ENCODE measurements around the gene SLC2A5. TPM values are rescaled to one million over a fixed set of nuclear protein-coding genes. Genes with fewer than 3 reads are reported as not detected.

SLC2A5 gene, protein sequence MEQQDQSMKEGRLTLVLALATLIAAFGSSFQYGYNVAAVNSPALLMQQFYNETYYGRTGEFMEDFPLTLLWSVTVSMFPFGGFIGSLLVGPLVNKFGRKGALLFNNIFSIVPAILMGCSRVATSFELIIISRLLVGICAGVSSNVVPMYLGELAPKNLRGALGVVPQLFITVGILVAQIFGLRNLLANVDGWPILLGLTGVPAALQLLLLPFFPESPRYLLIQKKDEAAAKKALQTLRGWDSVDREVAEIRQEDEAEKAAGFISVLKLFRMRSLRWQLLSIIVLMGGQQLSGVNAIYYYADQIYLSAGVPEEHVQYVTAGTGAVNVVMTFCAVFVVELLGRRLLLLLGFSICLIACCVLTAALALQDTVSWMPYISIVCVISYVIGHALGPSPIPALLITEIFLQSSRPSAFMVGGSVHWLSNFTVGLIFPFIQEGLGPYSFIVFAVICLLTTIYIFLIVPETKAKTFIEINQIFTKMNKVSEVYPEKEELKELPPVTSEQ
- total RNA-seq (2012; rRNA removed) (0.18 TPM in 1 of 2 replicates, not detected in the other), polyA plus RNA-seq (2012; rRNA removed) (0.03 TPM in 1 of 2 replicates, not detected in the other), Bru-seq, nascent RNA (percentile 13 among the genes with signal in this experiment), BruChase-seq, experiment 1, labeled RNA remaining after a 6-hour chase (percentile 19 among the genes with signal in this experiment), BruChase-seq, experiment 2, labeled RNA remaining after a 2-hour chase (percentile 19 among the genes with signal in this experiment)
- polyA plus RNA-seq (2012; cell fraction: cytosol; rRNA removed), result 0.05 TPM in 1 of 2 replicates, not detected in the other
- 0.34 and 0.55 TPM in 2 replicates for polyA plus RNA-seq (2012; cell fraction: nucleus; rRNA removed; ENCODE audit: low replicate concordance)
- long read RNA-seq, full-length matches to known transcripts, result 1 of 1 reads
- long read RNA-seq, partial matches to known transcripts, result 0 of 1 reads
- long read RNA-seq, other reads (novel, unspliced or antisense), result 0 of 1 reads

DNA sequence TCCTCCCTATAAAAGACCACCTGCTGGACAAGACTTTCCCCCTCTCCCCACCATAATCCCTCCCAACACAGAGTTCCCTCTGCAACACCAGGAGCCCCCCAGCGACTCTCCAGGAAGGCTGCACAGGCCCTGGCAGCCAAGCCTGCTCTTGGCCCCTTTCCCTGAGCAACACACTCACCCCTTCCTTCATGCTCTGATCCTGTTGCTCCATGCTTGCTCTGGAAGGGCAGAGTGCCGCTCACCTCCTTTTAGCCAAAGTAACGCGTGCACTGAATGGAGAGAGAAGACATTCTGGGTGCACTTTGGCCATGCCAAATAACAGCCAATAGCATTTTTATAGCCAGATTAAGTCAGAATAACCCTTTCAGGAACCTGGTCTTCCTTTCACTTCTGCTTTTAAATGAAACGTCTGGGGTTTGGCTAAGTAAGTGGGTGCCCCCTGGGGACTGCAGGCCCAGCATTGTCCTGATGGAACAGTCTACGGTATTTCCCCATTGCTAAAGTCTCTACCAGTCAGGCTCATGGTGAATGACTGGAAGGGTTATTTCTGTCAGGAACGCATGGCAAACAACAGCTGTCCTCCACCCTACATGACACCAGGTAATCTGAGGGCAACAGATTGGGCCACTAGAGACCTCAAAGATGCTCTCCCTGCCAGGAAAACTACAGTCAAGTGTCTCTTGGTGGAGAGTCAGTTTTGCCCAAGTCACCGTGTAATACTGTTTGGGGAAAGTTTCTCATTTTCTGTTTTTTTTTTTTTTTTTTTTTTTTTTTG, at the start of gene SLC2A5:
TSS of gene SLC2A5 (minus strand) at position 310 of the 775 bp plus-strand sequence. CDS start at position 211, 99 bp downstream.
- Histone ChIP-seq H2BK15ac (ENCODE audit: low read depth, low read length) (no peak within 1 kb of the TSS), H3K18ac (ENCODE audit: low read depth, low read length) (peak within 1 kb of the TSS; percentile 91; the same call in 1 of the 2 replicates), H3K4me3 (ENCODE audit: insufficient read depth, low read depth, low read length) (no peak within 1 kb of the TSS), H3K36me3 (ENCODE audit: control insufficient read depth, insufficient read depth, low read length) (no peaks in the 10 kb centered on the region), H3K4me1 (ENCODE audit: control insufficient read depth, insufficient read depth, low read length) (peaks cover 12% of the 10 kb centered on the region), H2BK120ac (ENCODE audit: low read depth, low read length) (peak within 1 kb of the TSS; percentile 3; the same call in 1 of the 2 replicates), H2BK20ac (ENCODE audit: low read depth, low read length) (peak within 1 kb of the TSS; percentile 56; the same call in 1 of the 2 replicates), H3K14ac (replicated peaks; ENCODE audit: low read depth, low read length) (peak within 1 kb of the TSS; percentile 0; the same call in 1 of the 2 replicates), H3K9me1 (ENCODE audit: insufficient read depth, low read length) (no peaks in the 10 kb centered on the region), H3K9me3 (ENCODE audit: control insufficient read depth, insufficient read depth, low read length) (no peaks in the 10 kb centered on the region), H2AK5ac (ENCODE audit: low read depth, low read length) (peak within 1 kb of the TSS; percentile 34; the same call in 1 of the 2 replicates), H2BK5ac (ENCODE audit: low read depth, low read length, poor library complexity, severe bottlenecking) (peak within 1 kb of the TSS; percentile 37), H4K5ac (ENCODE audit: low read depth, low read length) (peak within 1 kb of the TSS; percentile 64), H3K27me3 (ENCODE audit: control insufficient read depth, insufficient read depth, low read length) (peaks cover 6% of the 10 kb centered on the region), H4K8ac (ENCODE audit: low read depth in 2 of 2, low read length in 2 of 2) (no peak within 1 kb of the TSS), H3K4me2 (ENCODE audit: low read depth, low read length) (peak within 1 kb of the TSS; percentile 75), H3K56ac (ENCODE audit: extremely low read depth, insufficient read depth, low read length) (no peak within 1 kb of the TSS), H3K23ac (ENCODE audit: low read depth, low read length) (no peak within 1 kb of the TSS), H3K27ac (ENCODE audit: insufficient read depth, low read length) (peak within 1 kb of the TSS; percentile 27; the same call in 1 of the 2 replicates), H3K79me1 (ENCODE audit: low read depth in 1 of 2, low read length in 2 of 2) (no peaks in the 10 kb centered on the region), H2AFZ (replicated peaks; ENCODE audit: low read length, poor library complexity) (peak within 1 kb of the TSS; percentile 9), H3K4ac (ENCODE audit: low read depth, low read length) (no peak within 1 kb of the TSS), H4K91ac (ENCODE audit: insufficient read depth, low read depth, low read length) (no peak within 1 kb of the TSS), H2AK9ac (replicated peaks; ENCODE audit: low read depth, low read length, poor library complexity) (no peak within 1 kb of the TSS), H3K9ac (ENCODE audit: low read depth, low read length) (peak within 1 kb of the TSS; percentile 9; the same call in 1 of the 2 replicates), H4K20me1 (ENCODE audit: insufficient read depth, low read length) (no peaks in the 10 kb centered on the region)
- 0 out of 2 replicates have a peak, but pooled peaks have one; percentile 6 for ATAC-seq (ENCODE audit: low read depth)
- no peak for DNase-seq
- WGBS, 2 experiments (ENCODE audit: extremely low coverage in 2 of 2, insufficient read length in 1 of 2), result 94% methylated on average over 3 of the region's 8 CpGs; no CpG with 5 or more reads in 1 of the 2 experiments
- intact Hi-C loops (cut with micrococcal nuclease), result no loop called here
- POLR2A ChIA-PET (ENCODE audit: unreplicated experiment), result no interaction called here
- BruUV-seq (replicated peaks), result no TSS peak
- dilution Hi-C loops (cut with HindIII; ENCODE audit: low sequenced_read_pairs, unreplicated experiment), result no loop called here
- no peak for TF ChIP-seq MAFK (IDR thresholded peaks at IDR 0.05; ENCODE audit: low read depth, low read length)
- no peak for TF ChIP-seq RFX5 (IDR thresholded peaks at IDR 0.05; ENCODE audit: low read depth, low read length)
- in situ Hi-C loops (cut with MboI; ENCODE audit: low sequenced_read_pairs), result loop anchor here (10.0 kb wide), 1 partner anchor 55 kb away; the partner anchor contains the start of gene GPR157
- CTCF ChIA-PET, result interaction anchor here (0.6 kb wide), 1 partner anchor 11 kb away, joined by 3 read pairs; no protein-coding TSS in a partner anchor
